ENCODE results near the gene LUZP2.
"Not testable (repeated sequence)": the region's sequence is repeated elsewhere in the genome, so short reads cannot be mapped to it uniquely, and the experiment has no call there.

Gene LUZP2

GRCh38 chr11:24932110-24933000 is 435.5 kb downstream of the LUZP2 start:
- Histone ChIP-seq H3K4me2 (peak overlapping the region; percentile 17 to 84 (median 74); a peak in 21 of 22 replicates), H4K20me1 (no peaks in the 10 kb centered on the region), H3K27me3 (no peaks in the 10 kb centered on the region), H3K9ac (peak overlapping the region in 2 of 11 experiments; percentile 3 to 40; a peak in 1 of 22 replicates), H3K9me3 (replicated peaks in 1 of 11) (peaks cover 0 to 9% (median 0%) of the 10 kb centered on the region in 11 experiments; a peak in 4 of 22 replicates), H3K36me3 (no peaks in the 10 kb centered on the region), H3K4me3 (no peak overlapping the region), H3K4me1 (peaks cover 7 to 18% (median 16%) of the 10 kb centered on the region in 10 experiments; a peak in 18 of 20 replicates), H3K27ac (no peak overlapping the region)
- TF ChIP-seq Cebpa-rat (IDR thresholded peaks at IDR 0.05) = no peak

- H3K4me3 ChIP-seq = no peak overlapping the region
Measured at GRCh38 chr11:24934733-24935439, 438.0 kb downstream of the LUZP2 start.

GRCh38 chr11:24944891-24945290 is 448.0 kb downstream of the LUZP2 start:
- no peak overlapping the region for H3K9ac ChIP-seq

More at GRCh38 chr11:24934733-24935439, 438.0 kb downstream of the LUZP2 start:
- H3K27ac ChIP-seq = no peak overlapping the region
- H3K4me1 ChIP-seq = peaks cover 7 to 18% (median 16%) of the 10 kb centered on the region in 10 experiments; a peak in 18 of 20 replicates
- H3K27me3 ChIP-seq = no peaks in the 10 kb centered on the region
- no peak overlapping the region for H3K4me2 ChIP-seq
- peaks cover 0 to 9% (median 0%) of the 10 kb centered on the region in 11 experiments; a peak in 4 of 22 replicates for H3K9me3 ChIP-seq (replicated peaks in 1 of 11)
- H4K20me1 ChIP-seq = no peaks in the 10 kb centered on the region
- H3K36me3 ChIP-seq = no peaks in the 10 kb centered on the region
- H3K9ac ChIP-seq = no peak overlapping the region
- no peak for TF ChIP-seq Cebpa-rat (IDR thresholded peaks at IDR 0.05)

GRCh38 chr11:24949406-24949805 is 452.6 kb downstream of the LUZP2 start:
- no peaks in the 10 kb centered on the region for H4K20me1 ChIP-seq
- TF ChIP-seq Cebpa-rat (IDR thresholded peaks at IDR 0.05) = no peak

More at GRCh38 chr11:24944891-24945290, 448.0 kb downstream of the LUZP2 start:
- Histone ChIP-seq H4K20me1 (no peaks in the 10 kb centered on the region), H3K36me3 (no peaks in the 10 kb centered on the region), H3K27ac (no peak overlapping the region), H3K4me2 (no peak overlapping the region), H3K27me3 (no peaks in the 10 kb centered on the region), H3K4me1 (no peaks in the 10 kb centered on the region), H3K9me3 (replicated peaks in 1 of 11) (no peaks in the 10 kb centered on the region), H3K4me3 (no peak overlapping the region)
- TF ChIP-seq Cebpa-rat (IDR thresholded peaks at IDR 0.05) = no peak

GRCh38 chr11:24963852-24964251 is 467.0 kb downstream of the LUZP2 start:
- H3K4me1 ChIP-seq = no peaks in the 10 kb centered on the region
- no peak overlapping the region for H3K4me3 ChIP-seq
- H3K27ac ChIP-seq = no peak overlapping the region
- no peaks in the 10 kb centered on the region for H3K9me3 ChIP-seq (replicated peaks in 1 of 11)
- TF ChIP-seq Cebpa-rat (IDR thresholded peaks at IDR 0.05) = no peak
- no peak overlapping the region for H3K4me2 ChIP-seq
- no peaks in the 10 kb centered on the region for H3K36me3 ChIP-seq
- no peaks in the 10 kb centered on the region for H3K27me3 ChIP-seq
- H3K9ac ChIP-seq = no peak overlapping the region
- no peaks in the 10 kb centered on the region for H4K20me1 ChIP-seq

More at GRCh38 chr11:24949406-24949805, 452.6 kb downstream of the LUZP2 start:
- Histone ChIP-seq H3K4me3 (no peak overlapping the region), H3K4me2 (no peak overlapping the region), H3K27me3 (no peaks in the 10 kb centered on the region), H3K36me3 (no peaks in the 10 kb centered on the region), H3K27ac (no peak overlapping the region), H3K9ac (no peak overlapping the region), H3K9me3 (replicated peaks in 1 of 11) (no peaks in the 10 kb centered on the region), H3K4me1 (no peaks in the 10 kb centered on the region)

GRCh38 chr11:24965748-24966147 is 468.9 kb downstream of the LUZP2 start:
- Histone ChIP-seq H3K36me3 (no peaks in the 10 kb centered on the region), H3K4me1 (no peaks in the 10 kb centered on the region), H3K9me3 (replicated peaks in 1 of 11) (no peaks in the 10 kb centered on the region), H4K20me1 (no peaks in the 10 kb centered on the region), H3K27me3 (no peaks in the 10 kb centered on the region), H3K27ac (no peak overlapping the region), H3K4me3 (no peak overlapping the region), H3K9ac (no peak overlapping the region), H3K4me2 (no peak overlapping the region)
- TF ChIP-seq Cebpa-rat (IDR thresholded peaks at IDR 0.05) = no peak

- not testable (repeated sequence) for H3K36me3 ChIP-seq; H3K4me2 ChIP-seq; H3K27ac ChIP-seq; H4K20me1 ChIP-seq; H3K4me1 ChIP-seq; H3K9ac ChIP-seq; H3K27me3 ChIP-seq; H3K9me3 ChIP-seq (replicated peaks in 1 of 11); H3K4me3 ChIP-seq
Measured at GRCh38 chr11:24993903-24994302, 497.1 kb downstream of the LUZP2 start.

- H3K4me2 ChIP-seq, H4K20me1 ChIP-seq, H3K9ac ChIP-seq, H3K36me3 ChIP-seq, H3K4me3 ChIP-seq, H3K4me1 ChIP-seq, H3K27me3 ChIP-seq, H3K27ac ChIP-seq: not testable (repeated sequence)
- peaks cover 0 to 13% (median 12%) of the 10 kb centered on the region in 11 experiments; a peak in 13 of 22 replicates for H3K9me3 ChIP-seq (replicated peaks in 1 of 11)
Measured at GRCh38 chr11:24999929-25000328, 503.1 kb downstream of the LUZP2 start.

GRCh38 chr11:25037431-25037830 is 540.6 kb downstream of the LUZP2 start:
- Histone ChIP-seq H3K4me1 (no peaks in the 10 kb centered on the region), H3K9me3 (replicated peaks in 1 of 11) (no peaks in the 10 kb centered on the region), H3K27me3 (no peaks in the 10 kb centered on the region), H3K9ac (no peak overlapping the region), H3K4me3 (no peak overlapping the region), H4K20me1 (no peaks in the 10 kb centered on the region), H3K36me3 (no peaks in the 10 kb centered on the region), H3K4me2 (no peak overlapping the region), H3K27ac (no peak overlapping the region)
- TF ChIP-seq Cebpa-rat (IDR thresholded peaks at IDR 0.05) = no peak

All from BLaER1 treated with 17β-estradiol and CSF1 and Interleukin-3, amounts not matched to agents 10 nM and 100 nM (cell line).